HG03139 (cell line): ENCODE measurements around the gene RAB34.
"Not testable (repeated sequence)": the region's sequence is repeated elsewhere in the genome, so short reads cannot be mapped to it uniquely, and the experiment has no call there.

Experiments
- ATAC-seq: cut with Tn5 transposase; IDR thresholded peaks from one replicate; pipeline ENCODE4 v1.9.1; 2021; ENCODE audit not compliant: unreplicated experiment

RAB34 gene

DNA sequence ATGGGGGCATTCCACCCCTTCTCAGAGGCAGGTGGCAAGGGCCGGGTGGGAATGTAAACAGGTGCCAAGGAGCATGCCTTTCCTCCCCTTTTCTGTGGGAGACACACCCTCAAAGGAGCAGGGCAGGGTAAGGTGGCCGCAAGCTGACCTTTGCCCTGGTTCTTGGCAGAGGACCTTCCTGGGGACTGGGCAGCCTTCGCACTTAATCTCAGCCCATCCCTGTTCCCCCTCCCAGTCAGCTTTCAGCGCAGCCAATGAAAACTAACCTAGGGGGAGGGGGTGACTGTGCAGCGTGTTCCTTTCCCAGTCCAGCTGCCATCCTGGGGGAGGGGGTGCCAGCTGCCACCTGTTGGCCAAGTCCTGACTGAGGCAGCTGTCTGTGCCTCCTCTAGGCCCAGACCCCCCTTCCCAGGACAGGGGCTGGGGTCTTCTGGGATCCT is 29.0 kb upstream of the RAB34 start:
- ATAC-seq: no peak

GRCh38 chr17:28745786-28746411 is 28.2 kb upstream of the RAB34 start:
- no peak for ATAC-seq

DNA sequence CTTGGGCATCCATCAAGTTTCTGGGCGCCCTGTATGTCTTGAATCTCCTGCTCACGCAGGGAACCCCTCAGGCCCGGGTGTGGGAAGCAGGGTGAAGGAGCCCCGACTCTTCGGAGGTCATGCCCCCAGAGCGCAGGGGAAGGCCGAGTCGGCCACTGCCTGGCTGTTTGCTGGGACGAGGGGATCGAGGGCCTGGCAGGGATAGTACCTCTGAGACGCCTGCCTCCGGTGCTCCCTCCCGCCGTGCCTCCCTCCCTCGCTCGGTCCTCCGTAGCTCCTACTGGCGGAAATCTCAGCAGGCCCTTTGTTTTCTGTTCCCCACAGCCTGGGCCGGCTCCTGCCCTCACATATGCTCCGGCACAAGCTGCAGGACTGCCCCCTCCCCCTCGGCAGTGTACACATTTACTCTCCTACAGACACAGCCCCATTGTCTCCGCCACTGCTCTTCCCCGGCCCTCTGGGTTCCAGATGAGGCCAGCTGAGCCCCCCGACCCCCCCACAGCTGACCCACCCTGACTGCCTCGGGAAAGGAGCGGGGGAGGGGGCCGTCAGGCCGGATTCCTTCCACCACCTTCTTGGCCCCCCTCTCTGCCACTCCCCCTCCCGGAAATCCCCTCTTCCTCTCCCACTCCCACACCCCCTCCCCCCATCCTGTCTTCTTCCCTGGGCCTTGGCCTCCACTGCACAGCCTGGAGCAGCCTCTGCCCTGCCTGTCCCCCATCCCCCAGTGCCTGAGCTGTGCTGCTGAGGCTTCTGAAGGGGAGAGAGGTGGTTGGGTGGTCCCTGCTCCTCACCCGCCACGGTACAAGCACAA is 27.5 kb upstream of the RAB34 start:
- ATAC-seq: no peak

DNA sequence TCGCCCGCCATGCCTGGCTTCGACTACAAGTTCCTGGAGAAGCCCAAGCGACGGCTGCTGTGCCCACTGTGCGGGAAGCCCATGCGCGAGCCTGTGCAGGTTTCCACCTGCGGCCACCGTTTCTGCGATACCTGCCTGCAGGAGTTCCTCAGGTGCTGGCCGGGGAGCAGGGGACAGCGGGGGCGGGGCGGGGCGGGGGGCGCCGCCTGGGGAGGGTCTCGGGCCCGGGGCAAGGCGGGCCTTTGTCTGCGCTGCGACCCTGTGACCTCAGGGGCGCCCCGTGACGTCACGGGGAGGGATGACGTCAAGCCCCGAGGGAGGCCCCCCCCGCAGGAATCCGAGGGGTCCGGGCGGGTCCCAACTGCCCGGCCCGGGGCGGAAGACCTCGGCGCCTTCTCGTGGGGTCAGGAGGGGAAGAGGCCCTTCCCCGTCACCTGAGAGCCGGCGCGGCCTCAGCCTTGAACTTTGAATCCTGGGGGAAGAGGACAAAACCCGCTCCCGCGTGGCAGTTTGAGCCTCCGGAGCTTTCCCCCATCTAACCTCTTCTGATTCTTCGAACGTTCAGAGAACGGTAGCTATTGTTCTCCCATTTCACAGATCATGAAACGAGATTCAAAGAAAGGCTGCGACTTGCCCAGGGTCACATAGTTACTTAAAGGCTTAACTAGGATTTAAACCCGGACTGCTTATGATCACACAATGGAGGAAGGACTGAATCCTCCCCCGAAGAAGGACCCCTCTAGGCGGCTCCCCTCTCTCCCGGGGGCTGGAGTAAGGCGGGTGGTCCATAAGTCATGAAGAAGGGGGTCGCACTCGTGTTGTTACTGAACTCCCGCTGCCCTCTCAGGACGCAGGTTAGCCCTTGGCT is 26.7 kb upstream of the RAB34 start:
- peak; percentile 22 for ATAC-seq

- peak; percentile 51 for ATAC-seq
These were observed 25.8 kb upstream of the RAB34 start, which contains the start of gene TRAF4 for GRCh38 chr17:28743243-28744103. Gene TRAF4 (plus strand): TSS chr17:28744011. CDS start chr17:28744113, 102 bp downstream.

GRCh38 chr17:28741358-28742349 is 24.0 kb upstream of the RAB34 start:
- no peak for ATAC-seq

GRCh38 chr17:28740406-28741357 is 23.0 kb upstream of the RAB34 start:
- ATAC-seq: no peak

DNA sequence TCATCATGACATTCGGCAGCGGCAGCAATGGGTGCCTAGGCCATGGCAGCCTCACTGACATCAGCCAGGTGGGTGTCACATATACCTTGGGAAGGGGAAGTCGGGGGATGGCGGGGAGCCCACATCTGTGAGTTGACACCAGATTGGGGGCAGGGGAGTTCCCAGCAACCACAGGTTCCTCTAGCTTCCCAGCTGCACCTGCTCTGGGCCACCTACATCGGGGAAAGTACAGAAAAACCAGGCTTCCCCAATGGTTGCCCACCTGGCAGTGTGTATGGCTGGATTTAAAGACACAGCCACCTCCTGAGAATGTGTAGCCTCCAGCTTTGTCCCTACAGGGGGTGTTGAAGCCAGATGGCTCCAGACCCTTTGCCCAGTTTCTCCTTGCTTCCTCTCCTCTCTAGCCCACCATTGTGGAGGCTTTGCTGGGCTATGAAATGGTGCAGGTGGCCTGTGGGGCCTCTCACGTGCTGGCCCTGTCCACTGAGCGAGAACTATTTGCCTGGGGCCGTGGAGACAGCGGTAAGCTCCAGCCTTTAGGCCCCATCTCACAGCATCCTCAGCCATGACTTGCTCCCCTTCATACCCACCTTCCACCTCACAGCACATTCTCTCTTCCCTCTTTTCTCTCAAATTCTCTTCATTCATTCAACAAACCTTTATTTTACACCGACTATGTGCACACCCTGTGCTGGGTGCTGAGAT is 21.2 kb upstream of the RAB34 start:
- ATAC-seq: no peak

- ATAC-seq: peak; percentile 55
These were observed 20.4 kb upstream of the RAB34 start for GRCh38 chr17:28737770-28738679.

GRCh38 chr17:28737316-28737715 is 19.6 kb upstream of the RAB34 start:
- no peak for ATAC-seq

GRCh38 chr17:28735913-28736769 is 18.5 kb upstream of the RAB34 start:
- not testable (repeated sequence) for ATAC-seq

DNA sequence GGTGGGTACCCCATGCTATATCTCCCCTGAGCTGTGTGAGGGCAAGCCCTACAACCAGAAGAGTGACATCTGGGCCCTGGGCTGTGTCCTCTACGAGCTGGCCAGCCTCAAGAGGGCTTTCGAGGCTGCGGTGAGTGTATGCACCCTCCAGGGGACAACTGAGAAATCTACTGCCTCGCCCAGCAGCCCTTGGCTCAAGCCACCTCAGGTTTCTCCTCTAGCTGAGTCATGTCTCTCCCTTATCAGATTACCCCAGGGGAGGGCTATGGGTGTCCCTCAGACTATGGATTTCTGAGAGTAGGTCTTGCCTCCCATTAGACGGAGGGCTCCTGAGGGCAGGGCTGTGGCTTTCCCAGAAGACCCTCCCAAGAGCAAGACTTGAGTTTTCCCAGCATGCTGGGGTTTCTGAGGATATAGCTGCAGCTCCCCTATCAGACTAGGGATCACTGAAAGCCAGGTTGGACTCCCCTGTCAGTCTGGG is 17.6 kb upstream of the RAB34 start:
- no peak for ATAC-seq

DNA sequence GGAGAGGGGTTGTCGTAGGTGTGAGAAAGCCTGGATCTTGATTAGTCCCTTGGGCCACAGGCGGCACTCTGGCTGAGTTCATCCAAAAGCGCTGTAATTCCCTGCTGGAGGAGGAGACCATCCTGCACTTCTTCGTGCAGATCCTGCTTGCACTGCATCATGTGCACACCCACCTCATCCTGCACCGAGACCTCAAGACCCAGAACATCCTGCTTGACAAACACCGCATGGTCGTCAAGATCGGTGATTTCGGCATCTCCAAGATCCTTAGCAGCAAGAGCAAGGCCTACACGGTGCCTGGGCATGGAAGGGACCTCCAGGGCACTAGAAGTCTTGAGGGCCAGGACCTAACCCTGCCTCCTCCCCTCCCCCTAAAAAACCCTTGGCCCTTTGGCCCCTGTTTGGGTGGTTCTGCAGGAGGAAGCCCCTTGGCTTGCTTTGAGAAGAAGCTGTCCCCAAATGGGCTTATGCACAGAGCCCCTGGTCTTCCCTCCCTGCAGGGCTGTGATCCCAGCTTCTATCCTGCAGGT is 17.1 kb upstream of the RAB34 start:
- ATAC-seq: no peak

GRCh38 chr17:28733346-28733745 is 15.7 kb upstream of the RAB34 start:
- ATAC-seq: no peak

DNA sequence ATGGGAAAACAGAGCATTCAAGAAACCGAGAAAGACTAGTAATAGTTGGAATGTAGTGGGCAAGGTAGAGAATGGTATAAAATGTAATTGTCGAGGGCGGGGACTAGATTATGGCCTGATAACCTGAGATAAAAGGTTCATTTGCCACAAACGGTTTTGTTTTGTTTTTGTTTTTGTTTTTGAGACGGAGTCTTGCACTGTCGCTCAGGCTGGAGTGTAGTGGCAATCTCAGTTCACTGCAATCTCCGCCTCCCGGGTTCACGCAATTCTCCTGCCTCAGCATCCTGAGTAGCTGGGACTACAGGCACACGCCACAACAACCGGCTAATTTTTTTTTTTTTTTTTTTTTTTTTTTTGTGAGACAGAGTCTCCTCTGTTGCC is 12.3 kb upstream of the RAB34 start:
- no peak for ATAC-seq
